ENCODE data around the gene AKNA.

AKNA gene

DNA sequence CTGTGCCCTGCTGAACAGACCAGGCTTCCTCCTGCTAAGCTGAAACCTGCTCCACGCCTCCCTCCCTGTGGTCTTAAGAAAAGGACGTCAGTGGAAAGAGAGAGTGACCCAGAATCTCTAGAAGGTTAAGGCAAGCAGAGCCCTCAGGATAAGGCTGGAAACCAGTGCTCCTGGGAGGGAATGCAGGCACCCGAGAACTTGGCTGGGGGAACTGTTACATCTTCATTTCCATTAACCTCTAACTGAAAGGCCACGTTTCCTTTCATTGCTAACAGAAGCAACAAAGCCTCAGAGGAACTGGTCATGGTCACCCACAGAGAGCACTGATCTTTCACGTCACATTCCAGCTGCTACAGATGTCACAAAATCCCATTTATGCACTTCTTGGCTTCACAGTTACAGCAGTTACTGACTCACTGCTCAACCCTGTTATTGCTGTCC is 26.1 kb upstream of the AKNA start:
- no peak for DNase-seq

DNA sequence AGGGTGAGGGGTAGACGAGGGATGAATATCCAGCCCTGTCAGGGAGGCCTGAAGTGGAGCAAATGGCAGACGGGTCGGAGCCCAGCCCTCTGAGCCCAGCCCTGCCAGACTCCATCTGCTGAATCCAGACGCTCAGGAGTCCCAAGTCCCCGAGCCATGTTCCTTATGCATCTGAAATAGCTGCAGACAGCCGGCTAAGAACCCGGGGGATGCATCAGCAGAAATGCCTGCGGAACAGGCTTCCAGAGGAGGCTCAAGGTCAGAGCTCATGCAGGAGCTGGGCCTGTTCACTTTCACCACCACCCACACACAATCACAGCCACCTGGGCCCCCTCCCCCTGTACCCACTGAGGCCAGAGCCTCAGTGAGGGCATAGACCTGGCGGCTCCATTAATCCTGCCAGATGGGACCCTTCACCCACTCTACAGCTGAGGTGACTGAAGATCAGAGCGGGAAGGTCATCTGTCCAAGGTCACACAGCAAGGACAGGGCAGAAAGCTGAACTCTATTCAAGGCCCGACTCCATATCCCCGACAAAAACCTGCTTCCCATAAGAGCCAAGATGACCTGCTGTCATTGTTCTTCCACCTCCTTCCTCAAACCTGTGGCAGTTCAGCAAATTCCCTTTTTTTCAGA is 24.4 kb upstream of the AKNA start:
- DNase-seq: no peak

DNA sequence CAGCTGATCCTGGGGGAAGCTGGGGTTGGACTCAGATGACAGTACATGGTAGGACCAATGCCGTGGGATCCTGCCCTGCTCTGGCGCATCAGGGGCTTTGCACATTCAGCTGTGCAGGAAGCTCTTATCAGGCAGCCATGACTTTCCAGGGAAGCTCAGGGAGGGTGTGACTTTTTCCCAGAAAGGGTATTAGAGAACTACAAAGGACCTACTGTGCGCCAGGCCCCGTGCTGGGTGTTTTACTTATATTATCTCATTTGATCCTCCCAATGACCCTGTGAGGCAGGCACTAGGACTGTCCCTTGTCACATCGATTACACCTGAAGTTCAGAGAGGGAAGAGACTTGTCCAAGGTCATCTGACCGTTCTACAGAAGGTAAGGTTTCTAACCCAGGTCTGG is 23.7 kb upstream of the AKNA start:
- DNase-seq: no peak

DNA sequence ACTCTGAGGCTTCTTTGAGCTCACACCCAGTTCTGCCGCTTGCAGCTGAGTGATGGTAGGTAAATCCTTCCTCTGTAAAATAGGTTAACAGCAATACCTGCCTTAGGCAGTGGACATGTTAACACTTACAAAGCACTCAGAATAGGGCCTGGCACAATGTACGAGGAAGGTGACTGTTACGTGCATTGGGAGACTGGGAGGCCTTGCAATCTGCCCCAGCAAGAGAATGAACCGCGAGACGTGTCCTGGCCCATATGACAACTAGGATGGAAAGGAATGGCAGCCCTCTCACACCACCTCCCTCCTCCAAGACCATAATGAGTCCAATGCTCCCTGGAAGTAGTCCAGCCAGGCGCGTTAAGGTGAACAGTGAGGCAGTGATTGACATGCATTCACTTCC is 23.1 kb upstream of the AKNA start:
- no peak for DNase-seq

DNA sequence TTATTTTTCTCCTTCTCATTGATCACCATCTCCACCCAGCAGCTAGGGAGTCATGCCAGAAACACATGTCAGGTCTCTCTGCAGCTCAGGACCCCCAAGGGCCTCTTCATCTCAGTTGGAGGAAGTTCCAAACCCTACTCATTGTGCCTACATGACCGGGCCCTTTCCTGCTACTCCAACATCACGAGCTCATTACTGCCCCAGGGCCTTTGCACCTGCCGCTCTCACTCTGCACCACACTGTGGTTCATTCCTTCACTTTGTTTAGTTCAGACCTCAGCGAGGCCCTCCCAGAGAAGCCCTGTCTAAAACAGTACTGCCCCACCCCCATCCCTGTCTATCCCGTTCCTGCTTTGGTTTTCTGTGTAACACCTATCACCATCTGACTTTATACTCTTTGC is 22.1 kb upstream of the AKNA start:
- no peak for DNase-seq

DNA sequence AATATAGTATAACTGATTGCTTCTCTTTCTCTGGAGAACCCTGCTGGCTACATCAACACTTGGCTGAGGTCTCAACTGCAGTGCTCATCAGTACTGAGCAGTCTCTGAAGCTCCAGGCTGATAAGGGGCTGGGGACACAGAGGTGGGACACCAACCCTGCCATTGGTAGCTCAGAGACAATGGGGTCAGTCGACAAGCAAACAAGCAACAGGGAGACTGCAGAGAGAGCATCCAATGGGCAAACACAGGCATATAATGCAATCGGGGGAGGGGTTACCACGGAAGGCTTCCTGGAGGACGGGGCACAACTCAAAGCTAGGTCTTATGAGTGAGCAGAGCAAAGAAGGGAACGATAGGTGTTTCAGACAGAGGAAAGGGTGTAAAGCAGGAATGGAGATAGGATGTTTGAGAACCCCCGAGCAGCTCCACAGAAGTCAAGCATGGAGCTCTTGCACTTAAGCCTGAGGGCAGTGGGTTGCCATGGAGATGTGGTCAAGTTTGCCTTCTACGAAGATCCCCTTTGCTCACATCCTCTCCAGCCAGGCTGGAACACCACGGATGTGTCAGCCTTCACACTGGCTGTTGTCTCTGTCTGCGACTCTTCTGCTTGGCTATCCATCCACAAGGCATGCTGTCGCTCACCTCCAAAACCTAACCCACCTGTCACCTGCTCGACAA is 21.5 kb upstream of the AKNA start:
- DNase-seq: no peak

DNA sequence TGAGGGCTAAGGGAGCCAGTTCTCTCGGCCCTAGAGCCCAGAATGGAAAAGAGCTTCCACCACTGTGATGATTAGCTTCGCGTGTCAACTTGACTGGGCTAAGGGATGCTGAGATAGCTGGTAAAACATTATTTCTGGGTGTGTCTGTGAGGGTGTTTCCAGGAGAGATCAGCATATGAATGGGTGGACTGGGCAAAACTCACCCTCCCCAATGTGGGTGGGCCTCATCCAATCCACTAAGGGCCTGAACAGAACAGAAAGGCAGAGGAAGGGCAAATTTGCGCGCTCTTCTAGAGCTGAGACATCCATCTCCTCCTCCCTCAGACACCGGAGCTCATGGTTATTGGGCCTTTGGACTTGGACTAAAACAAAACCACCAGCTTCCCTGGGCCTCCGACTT is 20.9 kb upstream of the AKNA start:
- no peak for DNase-seq

DNA sequence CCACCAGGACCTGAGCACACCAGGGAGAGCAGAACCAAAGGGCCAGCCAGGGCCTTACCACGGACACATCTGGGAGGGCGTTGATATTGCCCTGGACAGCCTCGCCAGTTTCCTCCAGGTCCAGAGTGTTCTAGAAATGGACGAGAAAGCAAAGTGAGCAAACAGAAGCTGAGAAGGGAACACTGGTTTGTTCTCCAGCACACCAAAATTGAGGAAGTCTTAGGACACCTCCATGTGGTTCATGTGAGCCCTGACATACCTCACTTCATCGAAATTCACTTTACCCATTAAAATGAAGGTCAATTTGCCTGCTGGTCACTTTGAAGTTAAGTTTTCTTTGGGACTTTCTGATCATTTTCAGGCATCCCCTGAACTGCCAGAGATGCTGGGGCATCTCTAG is 20.1 kb upstream of the AKNA start:
- DNase-seq: no peak

DNA sequence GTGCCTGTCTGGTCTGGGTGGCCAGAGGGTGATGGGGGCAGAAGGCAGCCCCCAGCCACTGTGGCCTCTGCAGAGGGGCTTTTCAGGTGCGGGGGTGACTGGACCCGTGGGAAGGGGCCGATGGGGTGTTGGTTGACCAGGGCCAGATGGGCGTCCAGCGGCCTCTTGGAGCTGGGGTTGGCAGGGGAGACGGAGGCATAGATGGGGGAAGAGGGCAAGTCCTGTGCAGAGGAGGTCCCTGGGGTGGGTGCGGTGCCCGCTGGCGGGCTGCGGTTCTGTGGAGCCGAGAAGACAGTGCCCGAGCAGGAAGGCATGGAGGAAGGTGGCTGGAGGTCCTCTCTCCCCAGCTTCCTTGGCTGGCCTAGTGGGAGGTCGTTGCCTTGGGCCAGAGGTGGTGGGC is 18.7 kb upstream of the AKNA start:
- DNase-seq: no peak

DNA sequence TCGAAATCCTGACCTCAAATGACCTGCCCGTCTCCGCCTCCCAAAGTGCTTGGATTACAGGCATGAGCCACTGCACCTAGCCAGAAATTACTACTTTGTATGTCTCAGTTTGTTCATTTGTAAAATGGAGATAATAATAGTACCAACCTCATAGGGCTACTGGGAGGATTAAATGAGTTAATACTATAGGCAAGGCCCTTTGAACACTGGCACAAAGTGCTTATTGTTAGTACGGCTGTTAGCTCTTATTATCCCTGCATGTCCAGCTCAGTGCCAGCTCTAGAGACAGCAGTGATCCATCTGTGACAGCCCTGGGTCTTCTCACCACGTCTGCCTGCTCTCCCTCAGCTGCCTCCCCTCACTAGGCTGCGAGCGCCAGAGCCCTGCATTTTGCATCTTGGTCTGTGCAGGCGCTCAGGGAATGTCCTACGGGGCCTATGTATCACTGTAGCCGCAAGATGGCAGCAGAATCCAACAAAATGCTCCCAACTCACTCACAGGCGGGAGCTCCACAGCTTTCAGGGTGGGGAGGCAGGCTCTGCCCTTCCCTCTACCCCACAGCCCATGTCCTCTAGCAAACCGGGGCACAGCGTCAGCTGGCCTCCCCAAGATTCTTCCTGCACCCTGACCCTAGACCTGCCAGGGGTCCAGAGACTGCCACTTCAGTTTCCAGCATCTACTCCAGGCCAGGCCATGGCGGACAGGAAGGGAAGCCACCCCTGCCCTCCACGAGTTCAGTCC is 17.7 kb upstream of the AKNA start:
- DNase-seq: no peak

DNA sequence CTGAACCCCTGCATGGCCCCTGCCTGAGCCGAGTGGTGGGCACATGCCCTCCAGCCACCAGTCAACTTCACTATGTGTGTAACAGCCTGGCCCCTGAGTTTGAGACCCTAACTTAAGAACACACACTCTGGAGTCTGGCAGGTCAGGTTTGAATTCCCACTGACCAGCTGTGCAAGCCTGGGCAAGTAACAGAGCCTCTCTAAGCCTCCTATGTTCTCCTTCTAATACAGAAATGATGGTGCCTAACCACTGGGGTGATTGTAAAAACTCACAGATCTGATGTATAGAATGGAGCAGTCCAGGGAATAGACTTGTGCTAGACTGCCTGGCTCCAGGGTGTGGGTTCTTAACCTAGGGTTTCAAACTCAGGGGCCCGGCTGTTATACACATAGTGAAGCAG is 16.7 kb upstream of the AKNA start:
- DNase-seq: no peak

DNA sequence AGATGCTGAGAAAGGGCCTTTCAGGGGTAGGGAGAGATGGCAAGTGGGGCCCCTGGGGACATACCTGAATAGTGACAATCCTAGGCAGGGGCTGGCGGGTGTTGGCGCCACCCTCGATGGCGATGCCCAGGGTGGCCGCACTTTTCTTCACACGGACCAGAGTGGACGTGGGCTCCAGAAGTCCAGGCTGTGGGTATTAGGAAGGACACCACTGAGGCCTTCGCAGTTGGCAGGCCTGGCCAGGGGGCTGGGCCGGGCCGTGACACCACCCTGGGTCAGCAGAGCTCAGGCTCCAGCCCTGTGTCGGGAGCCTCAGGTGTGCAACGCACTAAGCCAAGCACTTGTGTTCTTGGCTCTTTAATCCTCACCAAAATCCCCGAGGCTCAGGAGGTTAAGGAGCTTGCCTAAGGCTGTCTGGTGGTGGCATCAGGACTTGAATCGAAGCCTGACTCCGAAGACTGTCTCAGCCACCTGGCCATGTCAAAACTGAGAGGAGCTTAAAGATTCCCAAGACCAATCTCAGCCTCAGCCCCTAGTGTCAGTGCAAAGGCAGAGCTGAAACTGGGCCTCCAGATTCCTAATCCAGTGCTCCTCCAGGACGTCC is 15.5 kb upstream of the AKNA start:
- DNase-seq: no peak

DNA sequence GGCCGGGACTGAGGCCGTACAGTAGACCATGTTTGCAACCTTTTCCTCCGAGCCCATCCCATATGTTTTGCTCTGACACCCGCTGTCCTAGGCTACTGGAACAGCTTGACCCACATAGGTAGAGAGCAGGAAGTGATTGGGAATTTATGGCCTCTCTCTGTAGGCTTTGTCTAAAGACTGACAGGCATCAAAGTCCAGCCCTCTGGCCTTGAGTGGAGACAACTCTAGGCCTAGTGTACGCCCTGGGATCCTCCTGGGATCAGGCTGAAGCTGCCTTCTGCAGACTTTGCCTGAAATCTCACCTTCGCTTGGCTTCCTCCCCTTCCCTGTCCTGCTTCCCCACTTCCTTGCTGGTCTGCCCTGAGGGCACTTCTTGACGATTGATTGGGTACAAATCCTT is 13.6 kb upstream of the AKNA start:
- DNase-seq: no peak

DNA sequence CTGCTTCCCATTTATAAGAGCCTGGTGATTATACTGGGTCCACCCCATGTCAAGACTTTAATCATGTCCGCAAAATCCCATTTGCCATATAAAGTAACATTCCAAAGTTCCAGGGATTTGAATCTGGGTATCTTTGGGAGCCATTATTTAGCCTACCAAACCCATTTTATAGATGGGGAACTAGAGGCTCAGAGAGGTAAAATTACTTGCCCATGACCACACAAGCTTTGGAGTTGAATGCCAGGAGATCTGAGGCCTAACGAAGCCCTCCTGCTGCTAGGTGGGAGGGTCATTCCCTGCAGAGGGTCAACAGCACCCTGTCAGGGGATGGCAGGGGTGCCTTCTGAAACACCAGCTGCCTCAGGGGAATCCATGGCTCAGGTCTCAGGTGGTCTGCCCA is 13.0 kb upstream of the AKNA start:
- DNase-seq: no peak

DNA sequence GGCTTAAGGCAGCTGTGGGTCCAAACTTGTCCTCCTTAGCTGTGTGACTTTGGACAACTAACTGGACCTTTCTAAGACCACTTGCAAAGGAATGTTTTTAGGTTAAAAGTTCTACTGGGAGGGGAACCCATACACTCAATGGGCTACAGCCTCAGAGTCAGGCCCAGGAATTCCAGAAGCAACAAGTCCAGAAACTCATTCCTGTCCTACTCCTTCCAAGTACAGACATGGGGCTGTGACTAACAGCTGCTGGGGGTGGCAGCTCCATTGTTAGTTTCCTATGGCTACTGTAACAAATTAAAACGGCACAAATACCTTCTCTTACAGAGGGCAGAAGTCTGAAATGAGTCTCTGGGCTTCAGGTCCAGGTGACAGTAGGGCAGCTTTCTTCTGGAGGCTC is 12.4 kb upstream of the AKNA start:
- DNase-seq: no peak

DNA sequence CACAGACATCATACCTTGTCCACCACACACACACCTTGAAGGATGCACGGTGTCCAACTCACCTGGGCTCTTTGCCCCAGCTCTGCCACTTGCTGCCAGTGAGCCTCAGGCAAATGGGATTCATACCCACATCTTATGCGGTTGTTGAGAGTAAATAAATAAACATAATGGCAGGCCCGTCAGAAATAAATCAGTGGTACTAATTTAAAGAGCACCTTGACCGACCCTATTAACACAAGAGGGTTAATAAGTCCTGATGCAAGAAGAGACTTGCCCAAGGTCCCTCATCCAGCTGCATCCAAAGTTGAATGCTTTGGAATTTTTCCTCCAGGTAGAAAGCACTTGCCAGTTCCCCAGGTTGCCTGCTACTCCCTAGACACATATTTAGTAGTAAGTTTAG is 11.6 kb upstream of the AKNA start:
- no peak for DNase-seq

DNA sequence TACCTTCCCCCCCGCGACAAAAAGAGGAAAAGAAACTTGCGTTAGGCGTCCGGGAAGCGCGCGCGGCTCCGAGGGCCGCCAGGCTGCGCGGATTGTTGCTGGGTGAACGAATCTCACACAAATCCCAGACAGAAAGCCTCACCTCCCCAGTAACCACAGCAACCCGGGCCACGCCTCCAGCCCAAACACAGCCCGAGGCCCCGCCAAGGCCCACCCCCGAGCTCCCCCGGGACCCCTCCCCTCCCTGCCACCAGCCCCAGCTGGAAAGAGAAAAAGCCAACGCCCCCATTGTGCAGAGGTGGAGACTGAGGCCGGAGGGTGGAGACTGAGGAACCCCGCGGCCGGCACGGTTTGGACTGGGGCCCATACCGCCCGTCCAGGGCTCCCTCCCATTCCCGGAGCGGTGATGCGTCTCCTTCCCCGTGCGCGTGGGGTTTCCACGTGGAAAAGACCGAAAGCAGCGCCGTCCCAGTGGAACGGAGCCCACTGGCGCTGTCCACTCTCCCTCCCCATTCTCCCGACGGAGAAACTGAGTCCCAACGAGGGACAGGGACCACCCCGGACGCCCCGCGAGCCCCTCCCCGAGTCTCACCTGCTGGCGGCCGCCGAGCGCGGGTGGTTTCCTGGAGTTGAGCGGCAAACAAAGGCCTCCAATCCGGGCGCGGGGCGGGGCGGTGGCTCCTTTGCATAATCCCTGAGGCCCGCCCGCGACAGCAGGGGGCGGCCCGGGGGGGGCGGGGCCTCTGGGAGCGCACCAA is 10.2 kb upstream of the AKNA start:
- peak; percentile 61 for DNase-seq

DNA sequence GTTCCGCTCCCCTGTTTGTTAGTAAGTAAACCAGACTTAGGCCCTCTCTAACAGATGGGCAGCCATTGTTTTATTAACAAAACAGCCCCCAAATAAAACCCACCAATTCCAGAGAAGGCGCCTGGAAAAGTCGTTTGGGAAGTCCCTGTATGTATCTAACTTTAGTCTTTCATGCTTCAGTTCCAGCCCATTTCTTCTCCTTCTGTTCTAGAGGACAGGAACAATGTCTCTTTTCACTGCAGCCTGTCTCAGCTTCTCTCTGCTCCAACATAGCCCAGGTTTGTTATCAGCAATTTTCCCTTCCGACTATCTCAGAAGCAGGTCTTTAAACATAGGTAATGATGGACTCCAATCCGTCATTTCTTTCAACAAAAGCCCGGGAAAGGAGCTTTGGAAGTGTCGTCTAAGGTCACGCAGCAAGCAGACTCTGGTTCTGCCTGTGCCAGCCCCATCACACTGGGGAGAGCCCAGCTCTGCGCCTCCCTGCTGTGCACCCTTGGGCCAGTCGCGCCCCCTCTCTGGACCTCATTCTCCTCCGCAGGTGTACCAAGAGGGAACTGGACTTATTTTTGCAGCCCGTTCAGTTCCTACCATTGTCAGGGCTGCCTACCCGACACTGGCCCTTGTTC is 9.6 kb upstream of the AKNA start:
- no peak for DNase-seq

DNA sequence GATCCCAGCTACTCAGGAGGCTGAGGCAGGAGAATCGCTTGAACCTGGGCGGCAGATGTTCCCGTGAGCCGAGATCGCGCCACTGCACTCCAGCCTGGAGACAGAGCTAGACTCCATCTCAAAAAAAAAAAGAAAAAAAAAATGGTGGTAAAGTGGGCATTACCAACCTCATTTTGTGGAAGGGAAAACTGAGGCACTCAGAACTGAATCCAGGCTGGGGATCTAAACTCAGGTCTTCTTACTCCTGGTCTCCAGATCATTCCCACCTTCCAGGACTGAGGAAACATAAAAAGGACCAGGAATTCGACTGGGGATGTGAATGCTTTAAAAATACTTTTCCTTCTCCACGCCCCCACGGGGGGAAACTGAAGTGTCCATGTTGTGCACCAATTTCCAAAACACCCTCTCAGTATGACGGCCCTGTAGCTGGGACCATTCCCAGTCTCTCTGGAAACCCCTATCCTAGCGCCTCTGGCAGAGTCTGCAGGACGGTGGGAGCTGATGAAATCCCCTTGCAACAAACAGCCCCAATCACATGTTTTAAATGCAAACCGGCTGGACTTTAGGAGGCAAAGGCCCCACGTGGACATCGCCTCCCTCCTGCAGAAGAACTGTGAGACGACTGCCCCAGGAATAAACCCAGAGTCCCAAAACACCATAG is 8.9 kb upstream of the AKNA start:
- no peak for DNase-seq

DNA sequence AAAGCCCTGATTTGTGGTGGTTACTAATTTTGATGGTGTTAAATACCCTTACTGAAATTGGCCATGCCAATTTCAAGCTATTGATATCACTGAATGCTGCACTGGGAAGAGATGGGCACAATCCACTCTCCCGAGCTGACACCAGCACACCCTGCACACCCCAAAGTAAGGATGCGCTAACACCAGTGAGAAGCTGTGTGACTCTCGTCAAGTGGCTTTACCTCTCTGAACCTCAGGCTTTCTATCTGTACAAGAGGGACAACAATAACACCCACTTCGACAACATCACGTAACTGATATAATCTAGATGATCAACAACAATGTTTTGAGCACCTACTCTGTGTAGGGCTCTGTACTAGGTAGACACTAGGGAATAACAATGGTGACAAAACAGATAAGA is 8.0 kb upstream of the AKNA start:
- no peak for DNase-seq

DNA sequence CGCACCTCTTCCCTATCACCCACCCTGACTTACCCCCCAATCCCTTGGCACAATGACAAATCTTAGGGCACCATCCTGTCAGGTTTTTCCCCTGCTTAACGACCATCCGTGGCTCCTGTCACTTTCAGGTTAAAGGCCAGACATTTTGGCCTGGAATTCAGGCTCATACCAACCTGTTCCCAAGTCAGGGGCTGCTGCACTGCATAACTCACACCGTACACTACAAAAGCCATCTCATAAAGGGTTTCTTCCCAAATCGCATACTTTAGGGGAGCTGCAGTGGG is 7.5 kb upstream of the AKNA start:
- DNase-seq: no peak

DNA sequence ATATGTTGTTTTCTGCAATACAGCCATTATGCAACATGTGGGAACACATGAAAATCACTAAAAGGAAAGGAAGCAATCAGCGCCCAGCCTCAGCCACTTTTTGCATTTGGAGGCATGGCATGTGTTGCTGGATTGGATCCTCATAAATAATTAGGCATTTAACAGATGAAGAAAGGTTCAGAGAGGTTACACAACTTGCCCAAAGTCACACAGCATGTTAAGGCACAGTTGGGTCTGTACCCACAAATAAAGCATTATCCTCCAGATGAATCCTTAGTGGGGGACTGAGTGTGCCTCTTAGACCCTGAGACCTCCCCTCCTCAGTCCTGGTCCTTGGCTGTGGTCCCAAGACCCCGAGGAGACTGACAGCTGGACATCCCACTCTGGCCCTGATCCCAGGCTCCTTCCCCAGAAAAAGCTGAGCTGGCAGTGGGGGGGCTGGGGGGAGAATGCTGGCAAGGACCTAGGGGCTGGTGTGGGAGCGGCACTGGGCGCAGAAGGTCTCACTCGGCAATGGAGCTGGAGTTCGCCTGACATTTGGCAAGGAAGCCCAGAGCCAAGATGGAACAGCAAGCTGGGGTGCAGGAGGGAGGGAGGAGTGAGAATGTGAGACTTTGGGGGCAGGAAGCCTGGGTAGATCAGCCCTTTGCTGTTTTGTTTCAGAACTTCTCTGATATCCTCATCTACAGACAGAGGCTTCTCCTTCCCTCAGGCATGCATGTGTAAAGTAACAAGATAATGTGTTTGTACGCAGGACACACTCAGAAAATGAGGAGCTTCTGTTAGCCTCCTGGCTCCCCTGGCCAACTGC is 6.9 kb upstream of the AKNA start:
- no peak for DNase-seq

All from NCI-H446 treated with DMSO at 0.1 percent for 48 hours (cell line).